HS-27A (cell line): ENCODE results near the gene ABCD1.

Experiments used
- DNase-seq: peaks from one replicate; pipeline ENCODE4 v3.0.0-alpha.2; 2012; ENCODE audit warnings: low read depth, missing footprints

Gene ABCD1

GRCh38 chrX:153762626-153763173 lies 38.0 kb downstream of the ABCD1 start:
- DNase-seq, result no peak

DNA sequence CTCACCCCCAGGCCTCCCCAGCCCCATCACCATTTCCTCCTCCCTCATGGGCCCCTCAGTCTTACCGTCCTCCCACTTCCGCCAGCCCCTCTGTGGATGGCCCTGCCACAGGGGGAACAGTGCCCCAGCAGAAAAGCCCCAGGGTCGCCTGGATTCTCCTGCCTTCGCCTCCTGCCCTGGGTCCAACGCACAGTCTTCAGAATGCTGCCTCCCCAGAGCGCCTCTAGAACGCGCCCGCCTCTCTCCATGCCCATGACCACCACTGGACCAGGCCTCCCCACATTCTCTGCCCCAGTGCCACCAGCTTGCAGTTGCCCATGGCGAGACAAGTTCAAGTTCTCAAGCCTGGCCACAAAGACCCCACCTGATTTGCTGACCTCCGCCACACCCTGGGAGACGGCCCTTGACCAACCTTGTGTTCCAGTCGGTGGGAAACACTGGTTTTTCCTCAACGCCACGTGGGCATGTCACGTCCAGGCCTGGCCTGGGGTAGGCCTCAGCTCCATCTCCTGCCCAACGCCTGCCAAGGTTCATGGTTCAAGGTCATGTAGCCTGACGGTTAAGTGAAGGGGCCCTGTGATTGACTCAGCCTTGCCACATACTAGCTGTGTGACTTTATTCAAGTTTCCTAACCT lies 38.8 kb downstream of the ABCD1 start:
- DNase-seq, result no peak

GRCh38 chrX:153763989-153764755 lies 39.5 kb downstream of the ABCD1 start, which contains the start of gene PLXNB3:
TSS of gene PLXNB3 (plus strand) at chrX:153764249. CDS start at chrX:153765536, 1,287 bp downstream.
- no peak for DNase-seq

GRCh38 chrX:153764786-153765137 lies 40.1 kb downstream of the ABCD1 start:
- DNase-seq, result no peak

DNA sequence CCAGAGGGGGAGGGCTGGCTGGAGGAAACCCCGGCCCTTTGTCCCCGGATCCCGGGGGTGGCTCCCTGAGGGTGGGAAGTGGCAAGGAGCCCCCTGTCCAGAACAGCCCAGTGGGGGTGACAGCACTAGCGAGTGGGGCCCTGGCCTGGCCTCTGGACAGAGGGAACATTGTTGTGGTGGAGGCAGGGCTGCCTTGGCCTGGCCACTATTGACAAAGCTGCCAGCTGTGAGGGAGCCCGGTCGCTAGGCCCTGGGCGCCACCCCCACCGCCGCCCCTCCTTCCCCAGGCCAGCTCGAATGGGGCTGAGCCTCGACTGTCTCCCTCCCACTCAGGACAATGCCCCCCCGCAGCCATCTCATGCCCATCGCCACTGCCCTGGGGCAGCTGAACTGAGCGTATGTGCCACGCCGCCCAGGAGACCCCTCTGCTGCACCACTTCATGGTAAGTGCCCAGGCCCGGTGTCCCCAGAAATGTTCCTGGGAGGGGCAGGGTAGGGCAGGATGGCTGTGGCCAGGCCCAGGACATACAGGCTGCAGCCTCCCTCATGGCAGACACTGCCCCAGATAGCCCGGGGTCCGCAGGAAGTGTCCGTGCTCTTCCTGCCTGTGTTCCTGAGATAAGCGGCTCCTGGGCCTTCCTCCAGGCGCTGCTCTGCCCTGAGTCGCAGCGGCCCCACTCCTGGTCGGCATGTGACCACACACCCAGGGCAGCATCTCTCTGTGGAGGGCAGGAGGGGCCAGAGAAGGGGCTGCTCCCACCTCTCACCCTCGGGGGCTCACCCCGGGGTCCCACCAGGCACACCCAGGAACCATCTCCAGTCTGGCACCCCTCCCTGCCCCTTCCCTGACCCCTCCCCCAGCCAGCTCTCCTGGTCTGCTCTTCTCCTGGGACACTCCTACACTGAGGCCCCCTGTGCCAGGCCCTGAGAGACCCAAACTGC lies 40.8 kb downstream of the ABCD1 start:
- no peak for DNase-seq

GRCh38 chrX:153766098-153766817 lies 41.6 kb downstream of the ABCD1 start:
- no peak for DNase-seq

DNA sequence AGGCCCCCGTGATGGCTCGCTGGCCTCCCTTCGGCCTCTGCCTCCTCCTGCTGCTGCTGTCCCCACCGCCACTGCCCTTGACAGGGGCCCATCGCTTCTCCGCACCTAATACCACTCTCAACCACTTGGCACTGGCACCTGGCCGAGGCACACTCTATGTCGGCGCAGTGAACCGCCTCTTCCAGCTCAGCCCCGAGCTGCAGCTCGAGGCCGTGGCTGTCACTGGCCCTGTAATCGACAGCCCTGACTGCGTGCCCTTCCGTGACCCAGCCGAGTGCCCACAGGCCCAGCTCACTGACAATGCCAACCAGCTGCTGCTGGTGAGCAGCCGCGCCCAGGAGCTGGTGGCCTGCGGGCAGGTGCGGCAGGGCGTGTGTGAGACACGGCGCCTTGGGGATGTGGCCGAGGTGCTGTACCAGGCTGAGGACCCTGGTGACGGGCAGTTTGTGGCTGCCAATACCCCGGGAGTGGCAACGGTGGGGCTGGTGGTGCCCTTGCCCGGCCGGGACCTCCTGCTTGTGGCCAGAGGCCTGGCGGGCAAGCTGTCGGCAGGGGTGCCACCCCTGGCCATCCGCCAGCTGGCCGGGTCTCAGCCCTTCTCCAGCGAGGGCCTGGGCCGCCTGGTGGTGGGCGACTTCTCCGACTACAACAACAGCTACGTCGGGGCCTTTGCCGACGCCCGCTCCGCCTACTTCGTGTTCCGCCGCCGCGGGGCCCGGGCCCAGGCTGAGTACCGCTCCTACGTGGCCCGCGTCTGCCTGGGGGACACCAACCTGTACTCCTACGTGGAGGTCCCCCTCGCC lies 42.4 kb downstream of the ABCD1 start:
- no peak for DNase-seq

DNA sequence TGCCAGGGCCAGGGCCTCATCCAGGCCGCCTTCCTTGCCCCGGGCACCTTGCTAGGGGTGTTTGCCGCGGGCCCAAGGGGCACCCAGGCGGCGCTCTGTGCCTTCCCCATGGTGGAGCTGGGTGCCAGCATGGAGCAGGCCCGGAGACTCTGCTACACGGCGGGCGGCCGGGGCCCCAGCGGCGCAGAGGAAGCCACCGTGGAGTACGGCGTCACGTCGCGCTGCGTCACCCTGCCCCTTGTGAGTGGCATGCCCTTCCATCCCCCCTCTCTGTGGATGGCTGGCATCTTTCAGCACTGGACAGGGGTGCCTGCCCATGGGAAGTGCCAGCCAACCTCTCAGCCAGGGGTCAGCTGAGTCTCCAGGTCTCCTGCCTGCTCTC lies 43.0 kb downstream of the ABCD1 start:
- no peak for DNase-seq

DNA sequence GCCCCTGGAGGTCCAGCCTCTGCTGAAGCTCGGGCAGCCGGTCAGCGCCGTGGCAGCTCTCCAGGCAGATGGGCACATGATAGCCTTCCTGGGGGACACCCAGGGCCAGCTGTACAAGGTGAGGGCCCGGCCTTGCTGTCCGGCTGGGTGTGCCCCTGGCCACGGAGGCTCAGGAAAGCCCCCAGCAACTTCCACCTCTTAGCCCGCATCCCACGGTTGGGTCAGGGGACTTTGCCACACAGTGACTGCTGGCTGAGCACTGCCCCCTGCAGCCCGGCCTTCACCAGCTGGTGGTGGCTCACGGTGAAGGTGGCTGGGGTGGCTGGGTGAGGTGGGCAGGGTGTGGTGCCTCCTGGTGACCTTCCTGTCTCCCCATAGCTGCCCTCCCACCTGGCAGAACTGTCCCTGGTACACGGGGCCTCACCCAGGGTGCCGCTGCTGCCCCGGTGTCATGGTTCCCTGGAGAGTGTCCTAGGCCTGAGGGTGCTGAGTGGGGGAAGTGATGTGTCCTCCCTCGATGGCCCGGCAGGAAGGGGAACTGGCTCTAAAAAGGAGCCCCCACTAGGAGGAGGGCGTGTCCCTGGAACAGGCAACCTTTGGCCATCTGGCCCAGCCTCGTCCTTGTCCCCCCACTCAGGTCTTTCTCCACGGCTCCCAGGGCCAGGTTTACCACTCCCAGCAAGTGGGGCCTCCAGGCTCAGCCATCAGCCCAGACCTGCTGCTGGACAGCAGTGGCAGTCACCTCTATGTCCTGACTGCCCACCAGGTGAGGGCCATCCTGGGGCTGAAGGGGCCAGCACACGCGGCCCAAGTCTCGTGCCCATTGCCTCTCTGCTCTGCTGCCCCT lies 43.9 kb downstream of the ABCD1 start:
- no peak for DNase-seq

GRCh38 chrX:153769158-153769864 lies 44.7 kb downstream of the ABCD1 start:
- DNase-seq, result no peak

DNA sequence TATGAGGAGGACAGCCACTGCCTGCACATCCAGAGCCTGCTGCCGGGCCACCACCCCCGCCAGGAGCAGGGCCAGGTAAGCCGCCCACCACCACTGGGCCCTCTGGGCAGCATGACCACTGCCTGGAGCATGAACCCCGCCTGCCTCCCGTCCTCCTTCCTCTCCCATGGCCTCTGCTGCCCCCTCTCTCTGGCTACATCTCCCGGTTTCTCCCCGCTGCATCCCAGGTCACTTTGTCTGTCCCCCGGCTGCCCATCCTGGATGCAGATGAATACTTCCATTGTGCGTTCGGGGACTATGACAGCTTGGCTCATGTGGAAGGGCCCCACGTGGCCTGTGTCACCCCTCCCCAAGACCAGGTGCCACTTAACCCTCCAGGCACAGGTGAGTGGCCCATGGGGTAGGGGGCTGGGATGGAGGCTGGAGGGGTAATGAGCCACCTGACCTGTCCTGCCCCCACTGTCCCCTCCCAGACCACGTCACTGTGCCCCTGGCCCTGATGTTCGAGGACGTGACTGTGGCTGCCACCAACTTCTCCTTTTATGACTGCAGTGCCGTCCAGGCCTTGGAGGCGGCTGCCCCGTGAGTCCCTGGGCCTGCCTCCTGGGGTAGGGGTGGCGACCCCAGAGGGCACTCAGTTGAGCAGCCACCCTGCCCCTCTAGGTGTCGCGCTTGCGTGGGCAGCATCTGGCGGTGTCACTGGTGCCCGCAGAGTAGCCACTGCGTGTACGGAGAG lies 45.4 kb downstream of the ABCD1 start:
- no peak for DNase-seq

DNA sequence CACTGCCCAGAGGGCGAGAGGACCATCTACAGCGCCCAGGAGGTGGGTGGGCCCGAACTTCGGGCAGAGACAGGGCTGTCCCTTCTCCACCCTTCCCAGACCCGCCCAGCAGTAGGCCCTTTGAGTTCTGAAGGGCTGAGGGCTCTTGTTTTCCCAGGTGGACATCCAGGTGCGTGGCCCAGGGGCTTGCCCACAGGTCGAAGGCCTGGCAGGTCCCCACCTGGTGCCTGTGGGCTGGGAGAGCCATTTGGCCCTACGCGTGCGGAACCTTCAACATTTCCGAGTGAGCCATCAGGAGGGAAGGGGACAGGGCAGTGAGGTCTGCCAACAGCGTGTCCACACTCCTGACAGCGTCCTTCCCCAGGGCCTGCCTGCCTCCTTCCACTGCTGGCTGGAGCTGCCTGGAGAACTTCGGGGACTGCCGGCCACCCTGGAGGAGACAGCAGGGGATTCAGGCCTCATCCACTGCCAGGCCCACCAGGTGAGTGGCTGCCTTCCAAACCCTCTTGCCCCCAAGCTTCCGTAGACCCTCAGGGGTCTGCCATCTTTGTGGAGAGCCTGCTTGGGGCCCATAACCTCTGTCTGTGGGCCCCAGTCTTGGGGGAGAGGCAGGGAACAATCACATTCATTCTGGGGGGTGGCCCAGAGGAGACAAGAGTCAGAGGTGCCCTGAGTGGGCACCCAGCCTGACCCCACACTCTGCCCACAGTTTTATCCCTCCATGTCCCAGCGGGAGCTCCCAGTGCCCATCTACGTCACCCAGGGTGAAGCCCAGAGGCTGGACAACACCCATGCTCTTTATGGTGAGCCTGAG lies 46.2 kb downstream of the ABCD1 start:
- DNase-seq, result no peak

GRCh38 chrX:153771415-153772315 lies 47.0 kb downstream of the ABCD1 start:
- DNase-seq, result no peak

DNA sequence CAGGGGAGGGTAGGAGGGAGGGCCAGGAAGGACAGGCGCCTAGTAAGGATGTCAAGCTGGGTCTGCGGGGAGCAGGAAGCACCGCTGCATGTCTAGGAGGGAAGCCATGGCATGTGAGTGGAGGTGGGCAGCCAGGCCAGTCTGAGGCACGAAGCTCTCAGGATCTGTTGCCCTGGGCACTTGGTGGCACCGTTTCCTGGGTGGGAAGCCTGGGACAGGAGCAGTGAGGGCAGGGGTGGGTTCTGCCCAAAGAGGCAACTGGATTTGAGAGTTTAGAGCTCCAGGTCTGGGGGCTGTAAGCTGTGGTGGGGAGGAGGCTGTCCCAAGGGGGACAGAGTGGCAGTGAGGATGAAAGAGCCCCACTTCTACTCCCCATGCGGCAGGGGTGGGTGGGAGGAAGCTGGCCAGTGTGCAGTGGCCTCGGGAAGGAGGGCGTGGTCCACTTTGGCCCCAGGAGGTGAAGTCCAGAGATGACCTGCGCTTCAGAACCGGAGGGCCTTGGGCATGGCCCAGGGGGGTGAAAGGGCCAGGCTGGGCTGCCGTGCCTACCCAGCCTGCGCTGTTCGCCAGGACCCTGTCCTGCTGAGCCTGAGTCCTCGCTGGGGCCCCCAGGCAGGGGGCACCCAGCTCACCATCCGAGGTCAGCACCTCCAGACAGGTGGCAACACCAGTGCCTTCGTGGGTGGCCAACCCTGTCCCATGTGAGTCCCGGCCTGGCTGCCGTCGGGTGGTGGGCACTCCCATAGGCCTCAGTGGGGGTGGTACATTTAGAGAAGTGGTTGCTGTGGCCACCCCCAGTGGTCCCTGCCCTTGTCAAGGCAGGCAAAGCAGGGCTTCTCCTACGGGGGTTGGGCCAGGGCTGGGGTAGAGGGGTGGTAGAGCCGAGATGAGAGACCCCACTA lies 47.9 kb downstream of the ABCD1 start:
- DNase-seq, result no peak

DNA sequence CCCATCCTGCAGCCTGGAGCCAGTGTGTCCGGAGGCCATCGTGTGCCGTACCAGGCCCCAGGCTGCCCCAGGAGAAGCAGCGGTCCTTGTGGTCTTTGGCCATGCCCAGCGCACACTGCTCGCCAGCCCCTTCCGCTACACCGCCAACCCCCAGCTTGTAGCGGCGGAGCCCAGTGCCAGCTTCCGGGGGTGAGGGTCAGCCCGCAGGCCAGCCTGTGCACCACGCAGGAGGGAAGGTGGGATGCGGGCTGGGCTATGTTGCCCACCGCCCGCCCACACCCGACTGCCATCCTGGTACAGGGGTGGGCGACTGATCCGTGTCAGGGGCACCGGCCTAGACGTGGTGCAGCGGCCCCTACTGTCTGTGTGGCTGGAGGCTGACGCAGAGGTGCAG lies 48.6 kb downstream of the ABCD1 start:
- no peak for DNase-seq
